ENCODE measurements around the gene RNF180.
"Not testable (repeated sequence)": the region's sequence is repeated elsewhere in the genome, so short reads cannot be mapped to it uniquely, and the experiment has no call there.

Gene RNF180

DNA sequence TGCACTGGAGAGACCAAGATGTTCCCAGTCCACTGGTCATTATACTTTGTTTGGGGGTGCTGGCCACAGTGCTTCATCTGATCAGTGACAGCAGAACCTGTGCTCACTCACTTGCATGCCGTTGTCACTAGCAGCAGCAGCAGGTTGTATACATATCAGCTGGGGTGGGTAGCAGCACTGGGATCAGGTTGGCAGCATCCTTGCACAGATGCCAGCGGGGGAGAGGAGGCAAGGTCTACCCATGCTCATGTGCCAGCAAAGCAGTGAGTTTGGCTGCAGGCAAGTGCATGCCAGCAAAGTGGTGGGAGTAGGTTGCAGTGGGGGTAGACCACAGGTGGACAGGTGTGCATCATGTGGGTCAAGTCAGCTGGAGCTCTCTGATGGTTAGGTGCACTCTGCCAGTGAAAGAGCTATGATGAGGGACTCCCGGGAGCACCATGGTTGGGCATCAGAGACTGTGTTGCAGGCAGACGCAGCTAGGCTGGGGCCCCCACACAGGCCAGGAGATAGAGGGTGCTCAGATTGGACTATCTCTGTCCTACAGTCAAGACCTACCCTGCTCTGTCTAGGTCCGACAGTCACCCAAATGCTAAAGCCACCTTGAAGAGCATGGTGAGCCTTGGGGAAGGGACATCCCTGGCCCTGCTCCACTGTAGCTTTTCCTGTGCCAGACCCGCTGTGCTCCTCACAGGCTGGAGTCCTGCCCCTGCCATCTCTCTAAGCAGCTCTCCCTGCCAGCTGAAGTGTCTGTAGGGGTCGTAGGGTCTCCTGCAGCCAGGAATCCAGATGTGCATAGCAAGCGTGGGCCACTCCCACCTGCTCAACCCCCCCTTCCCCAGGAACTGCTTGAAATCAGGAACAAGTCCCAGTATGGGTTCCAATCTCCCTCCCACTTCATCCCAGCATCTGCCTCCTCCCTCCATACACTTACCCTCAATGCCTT lies 119.8 kb downstream of the RNF180 start:
- DNase-seq (ENCODE audit: low read depth) = no peak

DNA sequence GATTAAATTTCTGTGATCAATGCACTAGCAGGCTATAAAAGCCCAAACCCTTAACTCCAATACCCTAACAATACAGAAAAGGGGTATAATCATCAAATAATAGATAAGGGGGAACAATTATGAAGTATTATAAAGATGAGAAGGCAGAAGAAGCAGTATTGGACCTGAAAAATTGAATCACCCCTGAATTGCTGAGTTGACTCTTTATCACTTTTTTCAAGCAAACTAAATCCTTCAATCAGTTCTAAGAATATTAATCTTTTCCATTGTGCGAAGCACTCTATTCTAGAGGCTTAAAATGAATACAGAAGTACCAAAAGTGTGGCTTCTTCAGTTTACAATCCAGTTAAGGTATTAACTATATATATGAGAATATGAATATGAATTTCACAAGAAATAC lies 120.7 kb downstream of the RNF180 start:
- no peak for DNase-seq (ENCODE audit: low read depth)

DNA sequence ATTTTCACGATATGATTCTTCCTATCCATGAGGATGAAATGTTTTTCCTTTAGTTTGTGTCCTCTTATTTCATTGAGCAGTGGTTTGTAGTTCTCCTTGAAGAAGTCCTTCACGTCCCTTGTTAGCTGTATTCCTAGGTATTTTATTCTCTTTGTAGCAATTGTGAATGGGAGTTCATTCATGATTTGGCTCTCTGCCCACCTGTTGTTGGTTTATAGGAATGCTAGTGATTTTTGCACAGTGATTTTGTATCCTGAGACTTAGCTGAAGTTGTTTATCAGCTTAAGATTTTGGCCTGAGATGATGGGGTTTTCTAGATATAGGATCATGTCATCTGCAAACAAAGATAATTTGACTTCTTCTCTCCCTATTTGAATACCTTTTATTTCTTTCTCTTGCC lies 122.9 kb downstream of the RNF180 start:
- DNase-seq (ENCODE audit: low read depth) = not testable (repeated sequence)

DNA sequence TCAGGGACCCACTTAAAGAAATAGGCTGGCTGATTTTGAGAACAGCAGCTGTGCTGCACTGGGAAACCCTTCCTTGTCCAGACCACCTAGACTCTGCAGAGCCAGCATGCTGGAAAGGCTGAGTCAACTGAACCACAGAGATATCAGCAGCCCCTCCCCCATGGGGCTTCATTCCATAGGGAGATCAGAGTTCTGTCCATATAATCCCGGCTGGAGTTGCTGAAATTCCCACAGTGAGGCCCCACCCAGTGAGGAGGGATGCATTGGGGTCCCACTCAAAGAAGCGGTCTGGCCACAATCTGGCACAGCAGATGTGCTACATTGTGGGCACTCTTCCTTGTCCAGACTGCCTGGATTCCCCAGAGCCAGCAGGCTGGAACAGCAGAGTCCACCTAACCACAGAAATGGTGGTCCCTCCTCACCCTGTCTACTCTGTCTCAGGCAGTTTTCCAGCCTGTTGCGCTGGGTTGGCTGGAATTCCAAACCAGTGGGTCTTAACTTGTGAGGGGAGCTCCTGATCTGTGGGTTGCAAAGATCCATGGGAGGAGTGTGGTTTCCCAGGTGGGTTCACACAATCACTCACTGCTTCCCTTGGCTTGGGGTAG lies 127.1 kb downstream of the RNF180 start:
- DNase-seq (ENCODE audit: low read depth) = no peak

DNA sequence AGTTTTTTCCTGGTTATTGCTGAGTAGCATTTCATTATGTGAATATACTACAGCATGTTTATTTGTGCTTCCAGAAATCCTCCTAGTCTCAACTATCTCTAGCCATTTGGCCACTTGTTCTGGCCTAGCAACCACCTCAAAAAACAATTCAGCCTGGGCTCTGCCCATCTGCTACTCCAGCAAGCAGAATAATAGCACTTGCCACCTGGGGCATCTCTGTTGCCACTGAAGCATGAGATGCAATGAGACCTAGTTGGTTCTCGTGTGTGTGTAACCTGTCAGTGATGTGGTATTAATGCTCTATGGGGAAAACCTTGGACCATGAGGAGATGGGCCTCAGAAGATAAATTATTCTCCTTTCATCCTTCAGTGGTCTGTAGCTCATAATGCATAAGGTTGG lies 129.5 kb downstream of the RNF180 start:
- DNase-seq (ENCODE audit: low read depth) = no peak

DNA sequence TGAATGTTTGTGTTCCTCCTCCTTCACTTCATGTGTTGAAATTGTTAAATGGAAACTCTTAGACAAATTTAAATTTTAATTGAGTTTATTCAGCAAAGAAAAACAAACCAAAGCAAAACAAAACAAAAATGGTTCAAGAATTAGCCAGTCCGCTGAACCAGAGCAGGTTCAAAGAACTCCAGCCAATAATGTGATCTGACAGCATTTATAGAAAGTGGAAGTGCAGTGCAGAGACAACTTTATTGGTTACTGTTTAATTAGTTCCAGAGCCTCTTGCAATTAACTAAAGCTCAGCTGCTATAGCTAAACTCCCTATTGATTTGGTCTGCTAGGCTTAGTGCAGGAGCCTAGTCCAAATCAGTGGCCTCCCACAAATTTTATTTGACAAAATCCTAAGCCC lies 132.9 kb downstream of the RNF180 start:
- no peak for DNase-seq (ENCODE audit: low read depth)

DNA sequence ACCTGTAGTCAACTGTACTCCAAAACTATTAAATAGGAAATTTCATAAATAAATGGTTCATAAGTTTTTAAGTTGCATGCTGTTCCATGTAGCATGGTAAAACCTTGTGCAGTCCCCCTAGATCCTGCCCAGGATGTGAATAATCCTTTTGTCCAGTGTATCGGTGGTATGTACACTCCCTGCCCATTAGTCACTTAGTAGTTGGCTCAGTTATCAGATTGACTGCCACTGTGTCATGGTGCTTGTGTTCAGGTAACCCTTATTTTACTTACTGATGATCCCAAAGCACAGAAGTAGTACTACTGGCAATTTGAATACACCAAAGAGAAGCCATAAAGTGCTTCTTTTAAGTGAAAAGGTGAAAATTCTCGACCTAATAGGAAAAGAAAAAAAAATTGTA lies 134.2 kb downstream of the RNF180 start:
- no peak for DNase-seq (ENCODE audit: low read depth)

DNA sequence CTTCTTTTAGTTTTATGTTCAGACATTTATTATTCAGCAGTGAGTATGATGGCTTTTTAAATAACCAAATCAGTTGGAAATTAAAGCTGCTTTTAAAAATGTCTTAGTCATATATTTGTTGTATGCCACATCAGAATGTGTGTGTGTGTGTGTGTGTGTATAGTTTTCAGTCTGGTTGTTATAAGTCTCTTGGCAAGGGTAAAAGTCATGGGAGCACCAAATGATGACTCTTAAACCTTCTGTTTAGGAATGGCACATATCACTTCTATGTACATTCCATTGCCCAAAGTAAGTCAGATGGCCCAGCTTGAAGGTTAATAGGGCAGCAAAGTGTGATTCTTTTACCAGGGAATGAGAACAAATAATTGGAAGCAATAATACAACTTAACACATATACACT lies 135.9 kb downstream of the RNF180 start:
- DNase-seq (ENCODE audit: low read depth) = no peak

DNA sequence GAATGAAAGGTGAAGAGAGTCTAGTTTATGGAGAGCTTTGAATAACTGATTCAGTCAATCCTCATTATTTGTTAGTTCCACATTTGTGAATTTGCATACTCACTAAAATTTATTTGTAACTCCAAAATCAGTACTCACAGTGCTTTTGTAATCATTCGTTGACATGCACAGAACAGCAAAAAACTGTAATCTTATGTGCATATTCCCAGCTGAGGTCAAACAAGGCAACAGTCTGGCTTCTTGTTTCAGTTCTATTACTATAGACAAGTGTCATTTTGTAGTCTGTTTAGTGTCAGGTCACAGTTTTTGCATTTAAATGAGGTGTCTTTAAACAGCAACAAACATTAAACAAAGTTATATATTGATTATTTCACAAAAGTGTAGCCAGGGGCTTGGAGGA lies 142.5 kb downstream of the RNF180 start:
- no peak for DNase-seq (ENCODE audit: low read depth)

DNA sequence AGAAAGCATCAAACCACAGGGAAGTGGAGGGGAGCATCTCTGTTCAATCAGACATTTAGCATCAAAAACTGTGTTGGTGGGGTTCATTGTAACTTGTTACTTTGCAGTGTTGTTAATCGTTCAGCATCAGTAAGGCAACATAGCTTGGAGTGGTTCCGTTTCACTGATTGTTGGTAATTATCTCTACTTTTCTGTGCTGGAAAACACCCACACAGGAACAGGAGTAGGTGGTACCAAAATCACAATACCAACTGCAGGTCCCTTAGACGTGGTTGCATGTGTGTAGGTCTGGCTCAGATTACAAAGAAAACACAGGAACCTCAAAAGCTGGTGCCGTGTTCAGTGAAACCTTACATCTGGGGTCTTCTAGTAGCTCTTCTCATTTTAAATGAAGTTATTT lies 146.8 kb downstream of the RNF180 start:
- DNase-seq (ENCODE audit: low read depth) = no peak

DNA sequence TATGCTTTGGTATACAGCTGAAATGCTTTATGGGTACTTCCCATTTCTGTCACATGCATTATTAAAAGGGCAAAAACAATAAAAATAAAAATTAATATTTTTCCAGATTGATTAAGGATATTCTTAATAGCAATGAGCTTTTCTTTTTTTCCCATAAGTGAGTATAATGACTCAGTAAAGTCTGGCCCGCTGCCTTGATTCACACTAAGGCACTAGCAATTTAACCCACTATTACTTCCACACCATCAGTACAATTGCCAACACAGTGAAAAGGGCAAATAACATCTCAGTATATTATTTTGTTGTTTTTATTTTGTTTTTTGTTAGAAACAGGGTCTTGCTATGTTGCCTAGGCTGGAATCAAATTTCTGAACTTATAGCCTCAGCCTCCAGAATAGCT lies 150.1 kb downstream of the RNF180 start:
- no peak for DNase-seq (ENCODE audit: low read depth)

DNA sequence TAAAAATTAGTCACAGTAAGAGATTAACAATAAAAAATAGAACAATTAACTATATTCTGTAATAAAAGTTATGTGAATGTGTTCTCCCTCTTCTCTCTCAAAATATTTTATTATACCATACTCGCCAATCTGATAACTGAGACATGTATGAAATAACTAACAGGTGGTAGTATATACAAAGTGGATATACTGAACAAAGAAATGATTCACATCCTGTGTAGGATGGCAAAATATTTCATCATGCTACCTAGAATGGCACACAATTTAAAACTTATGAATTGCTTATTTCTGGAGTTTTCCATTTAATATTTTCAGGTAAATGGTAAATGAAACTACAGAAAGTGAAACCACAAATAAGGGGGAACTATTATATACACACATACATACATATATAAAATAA lies 152.5 kb downstream of the RNF180 start:
- no peak for DNase-seq (ENCODE audit: low read depth)

DNA sequence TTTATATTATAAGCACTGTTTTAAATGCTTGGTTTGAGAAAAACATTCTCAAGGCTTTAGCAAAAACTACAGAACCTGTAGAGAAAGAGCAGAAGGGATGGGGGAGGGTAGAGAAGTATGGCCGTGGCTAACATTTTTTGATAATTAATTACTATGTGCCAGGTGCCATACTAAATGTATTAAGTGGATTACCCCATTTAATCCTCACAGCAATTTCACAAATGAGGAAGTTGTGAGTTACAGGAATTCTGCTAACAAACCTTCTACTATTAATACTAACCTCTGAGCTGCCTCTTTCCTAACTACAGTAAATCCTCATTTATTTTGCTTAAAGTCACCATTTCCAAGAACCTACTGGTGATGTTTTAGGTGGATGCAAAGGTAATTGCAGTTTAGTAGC lies 157.9 kb downstream of the RNF180 start:
- no peak for DNase-seq (ENCODE audit: low read depth)

DNA sequence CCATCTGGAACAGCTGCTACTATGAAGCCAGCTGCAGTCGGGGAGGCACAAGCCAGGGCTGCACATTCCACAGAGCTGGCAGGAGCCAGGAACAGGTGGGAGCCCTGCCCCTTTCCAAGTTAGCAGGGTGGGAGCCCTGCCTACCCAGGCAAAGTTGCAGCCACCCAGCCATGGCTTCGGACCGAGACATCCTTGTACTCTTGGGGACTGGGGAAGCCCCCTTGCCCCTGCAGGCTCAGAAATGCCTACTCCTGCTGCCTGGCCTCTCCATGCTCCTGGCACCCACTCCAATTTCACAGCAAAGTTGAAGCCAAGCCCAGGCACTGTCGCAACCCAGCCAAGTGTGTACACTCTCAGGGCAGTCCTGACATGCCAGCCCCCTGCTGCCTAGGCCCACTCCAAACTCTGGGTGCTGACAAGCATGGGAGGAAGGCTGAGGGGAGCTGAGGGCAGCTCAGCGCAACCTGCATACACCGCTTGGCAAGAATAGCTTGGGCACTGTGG lies 165.1 kb downstream of the RNF180 start:
- no peak for DNase-seq (ENCODE audit: low read depth)

DNA sequence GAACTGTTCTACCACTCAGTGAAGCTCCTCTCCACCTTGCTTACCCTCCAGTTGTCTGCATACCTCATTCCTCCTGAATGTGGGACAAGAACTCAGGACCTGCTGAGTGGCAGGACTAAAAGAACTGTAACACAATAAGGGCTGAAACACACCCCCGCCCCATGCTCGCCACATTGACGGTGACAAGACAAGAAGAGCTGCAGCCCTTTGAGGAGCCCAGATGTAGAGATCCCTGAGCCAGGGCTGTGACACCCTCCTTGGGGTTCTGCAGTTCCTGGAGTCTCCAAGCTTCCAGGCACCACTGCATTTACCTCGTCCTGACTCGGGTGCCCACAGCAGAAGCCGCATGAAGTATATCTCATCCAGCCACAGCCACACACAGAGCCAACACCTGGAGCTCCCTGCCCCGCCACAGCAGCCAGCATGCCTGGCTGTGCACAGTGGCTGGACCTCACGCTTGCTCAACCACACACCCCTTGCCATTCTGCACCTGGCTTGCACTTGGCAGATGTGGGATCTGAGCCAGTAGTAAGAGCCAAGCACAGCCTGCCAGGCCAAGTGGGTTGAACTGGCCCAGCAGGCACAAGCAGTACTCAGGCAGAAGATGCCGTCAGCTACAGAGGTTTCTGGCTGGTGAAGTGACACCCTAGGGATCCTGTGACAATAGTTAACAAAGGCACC lies 166.1 kb downstream of the RNF180 start:
- DNase-seq (ENCODE audit: low read depth) = no peak

DNA sequence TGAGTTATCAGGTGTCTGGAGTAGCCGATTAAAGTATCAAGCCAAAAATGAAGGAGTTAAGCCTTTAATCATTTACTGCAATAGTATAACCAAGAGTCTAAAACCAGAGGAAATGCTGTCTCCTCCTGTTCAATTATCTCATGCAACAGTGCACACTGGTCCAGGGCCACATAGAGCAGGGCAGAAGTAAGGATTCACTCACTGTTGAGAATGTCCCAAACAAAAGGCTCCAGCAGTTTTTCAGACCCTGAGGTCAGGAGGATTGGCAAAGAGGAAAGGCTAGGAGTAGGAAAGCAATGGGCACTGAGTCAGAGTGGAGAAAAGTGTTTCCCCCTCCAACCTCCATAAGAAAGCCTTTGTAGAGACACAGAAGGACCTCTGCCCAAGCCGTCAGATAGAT lies 168.2 kb downstream of the RNF180 start:
- DNase-seq (ENCODE audit: low read depth) = no peak

DNA sequence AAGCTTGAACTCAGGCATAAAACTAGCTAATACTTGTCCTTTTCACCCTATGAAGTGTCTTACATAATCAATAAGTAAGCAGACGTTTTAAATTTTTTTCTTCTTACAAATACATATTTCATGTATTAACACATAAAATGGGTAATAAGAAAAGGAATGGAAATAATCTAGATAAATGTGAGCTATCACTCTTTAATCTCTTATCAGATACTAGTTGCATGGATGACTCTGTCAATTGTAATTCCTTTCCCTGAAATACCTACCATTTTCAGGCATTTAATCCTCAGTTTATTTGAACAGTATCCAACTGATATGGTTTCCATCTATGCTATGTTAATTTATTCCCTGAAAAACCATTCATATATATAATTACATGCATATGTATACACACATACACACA lies 174.1 kb downstream of the RNF180 start:
- no peak for DNase-seq (ENCODE audit: low read depth)

DNA sequence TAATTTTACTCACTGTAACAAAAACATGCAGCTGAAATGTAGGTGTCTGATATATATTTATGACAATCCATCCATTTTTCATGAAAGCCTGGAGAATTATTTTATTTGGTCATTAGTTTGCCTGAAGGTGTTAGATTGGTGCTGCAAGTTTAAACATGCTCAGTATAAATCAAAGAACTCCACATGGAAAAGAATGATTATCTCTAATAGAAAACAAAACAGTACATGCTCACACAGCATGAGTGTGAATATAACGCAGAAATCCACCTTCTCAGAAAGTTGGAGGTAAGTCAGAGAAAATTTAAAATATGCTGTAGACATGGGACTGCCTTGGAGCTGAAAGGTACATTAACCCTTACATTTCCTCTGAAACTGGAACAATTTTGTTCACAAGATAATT lies 174.7 kb downstream of the RNF180 start:
- no peak for DNase-seq (ENCODE audit: low read depth)

DNA sequence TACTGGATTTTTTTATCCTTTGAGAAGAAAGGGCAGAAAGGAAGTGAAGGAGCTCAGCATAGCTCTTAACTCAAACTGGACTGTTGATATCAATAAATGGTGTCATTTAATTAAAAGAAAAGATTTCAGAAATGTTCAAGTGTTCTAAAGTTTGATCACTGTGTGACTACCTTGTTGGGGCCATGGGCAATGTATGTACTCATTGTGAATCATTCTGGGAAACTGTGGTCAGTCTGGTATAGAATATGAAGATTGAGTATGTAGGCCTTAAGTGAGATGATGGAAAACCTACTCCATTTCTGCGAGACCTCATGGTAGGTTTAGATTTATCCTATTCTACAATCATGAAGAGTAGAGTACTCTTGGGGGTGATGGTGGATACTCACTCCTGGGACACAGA lies 175.7 kb downstream of the RNF180 start:
- no peak for DNase-seq (ENCODE audit: low read depth)

DNA sequence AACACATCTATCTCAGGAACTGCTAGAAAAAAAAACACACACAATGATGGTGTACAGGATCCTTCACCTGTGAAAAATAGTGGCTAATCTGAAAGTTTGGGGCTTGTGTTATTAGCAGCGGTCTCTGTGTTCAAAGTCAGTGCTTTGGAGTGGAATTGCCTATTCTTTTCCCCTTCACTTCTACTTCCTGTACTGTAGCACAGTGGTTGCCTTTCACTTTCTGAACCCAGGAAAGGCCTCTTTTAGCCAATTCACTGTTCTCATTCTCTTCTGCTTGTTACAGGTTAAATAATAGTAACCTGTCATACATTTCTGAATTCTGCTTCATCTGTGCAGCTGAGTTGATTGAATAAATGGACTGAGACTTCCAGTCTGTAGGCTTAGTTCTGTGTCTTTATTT lies 178.9 kb downstream of the RNF180 start:
- no peak for DNase-seq (ENCODE audit: low read depth)

DNA sequence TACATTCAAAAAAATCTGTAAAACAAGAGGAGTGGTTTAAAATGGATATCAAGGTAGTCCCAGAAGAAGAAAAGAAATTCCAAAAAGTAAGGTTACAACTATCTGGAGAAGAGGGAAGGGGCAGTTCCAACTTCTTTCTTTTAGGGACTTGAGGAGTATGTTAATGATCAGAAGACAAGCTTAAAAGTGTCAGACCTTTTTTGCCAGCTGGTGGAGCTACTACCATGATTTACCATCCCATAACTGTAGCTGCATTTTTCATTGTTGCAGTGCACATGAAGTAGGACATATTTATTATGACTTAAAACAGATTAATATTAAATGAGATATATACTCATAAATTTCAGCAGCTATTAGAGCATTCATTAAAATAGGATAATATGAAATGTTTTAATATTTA lies 181.7 kb downstream of the RNF180 start:
- DNase-seq (ENCODE audit: low read depth) = no peak

DNA sequence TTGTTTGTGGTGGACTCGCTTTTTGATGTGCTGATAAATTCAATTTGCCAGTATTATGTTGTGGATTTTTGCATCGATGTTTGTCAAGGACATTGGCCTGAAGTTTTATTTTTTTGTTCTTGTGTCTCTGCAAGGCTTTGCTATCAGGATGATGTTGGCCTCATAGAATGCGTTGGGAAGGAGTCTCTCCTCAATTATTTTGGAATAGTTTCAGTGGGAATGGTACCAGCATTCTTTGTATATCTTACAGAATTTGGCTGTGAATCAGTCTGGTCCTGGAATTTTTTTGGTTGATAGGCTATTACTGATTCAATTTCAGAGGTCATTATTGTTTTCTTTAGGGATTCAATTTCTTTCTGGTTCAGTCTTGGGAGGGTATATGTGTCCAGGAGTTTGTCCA lies 198.8 kb downstream of the RNF180 start:
- no peak for DNase-seq (ENCODE audit: low read depth)

DNA sequence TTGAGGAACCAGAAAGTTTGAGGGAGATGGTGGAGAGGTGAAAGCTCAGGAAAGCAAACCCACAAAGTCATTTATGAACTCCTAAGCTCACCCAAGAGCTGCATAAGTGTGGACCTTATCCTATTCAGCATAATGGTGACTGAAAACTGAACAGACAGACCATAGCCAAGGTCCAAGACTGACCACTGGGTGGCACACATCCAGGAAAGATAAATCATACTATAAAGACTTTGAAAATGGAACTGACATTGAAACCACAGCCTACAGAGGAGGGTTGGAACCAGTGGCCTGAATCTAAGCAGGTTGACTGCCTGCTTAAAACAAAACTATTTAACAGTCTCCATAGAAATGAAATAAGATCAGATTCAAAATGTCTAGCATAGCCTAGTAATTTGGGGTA lies 219.1 kb downstream of the RNF180 start:
- DNase-seq (ENCODE audit: low read depth) = no peak

All from GM04503 (cell line).